Measurements from ENCODE around the gene HS3ST5.

- TF ChIP-seq, protein P1, sequence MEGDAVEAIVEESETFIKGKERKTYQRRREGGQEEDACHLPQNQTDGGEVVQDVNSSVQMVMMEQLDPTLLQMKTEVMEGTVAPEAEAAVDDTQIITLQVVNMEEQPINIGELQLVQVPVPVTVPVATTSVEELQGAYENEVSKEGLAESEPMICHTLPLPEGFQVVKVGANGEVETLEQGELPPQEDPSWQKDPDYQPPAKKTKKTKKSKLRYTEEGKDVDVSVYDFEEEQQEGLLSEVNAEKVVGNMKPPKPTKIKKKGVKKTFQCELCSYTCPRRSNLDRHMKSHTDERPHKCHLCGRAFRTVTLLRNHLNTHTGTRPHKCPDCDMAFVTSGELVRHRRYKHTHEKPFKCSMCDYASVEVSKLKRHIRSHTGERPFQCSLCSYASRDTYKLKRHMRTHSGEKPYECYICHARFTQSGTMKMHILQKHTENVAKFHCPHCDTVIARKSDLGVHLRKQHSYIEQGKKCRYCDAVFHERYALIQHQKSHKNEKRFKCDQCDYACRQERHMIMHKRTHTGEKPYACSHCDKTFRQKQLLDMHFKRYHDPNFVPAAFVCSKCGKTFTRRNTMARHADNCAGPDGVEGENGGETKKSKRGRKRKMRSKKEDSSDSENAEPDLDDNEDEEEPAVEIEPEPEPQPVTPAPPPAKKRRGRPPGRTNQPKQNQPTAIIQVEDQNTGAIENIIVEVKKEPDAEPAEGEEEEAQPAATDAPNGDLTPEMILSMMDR (IDR thresholded peaks at IDR 0.05; ENCODE audit: low read depth, low read length, missing input control): no peak
- TF ChIP-seq MAX (IDR thresholded peaks at IDR 0.05): no peak
- TF ChIP-seq YY1 (IDR thresholded peaks at IDR 0.05): no peak
- TF ChIP-seq TAF1 (conservative IDR thresholded peaks at IDR 0.05): no peak
Measured at GRCh38 chr6:114362396-114362795, 19.6 kb upstream of the HS3ST5 start.
